Body of pancreas (tissue), 4 donors: ENCODE results near the gene NVL.

Experiments used
- CTCF ChIP-seq, 7 experiments: fragments of 450-650 bp in 4 of 7; fragments of 200-600 bp in 3 of 7; sonication (generic) in 3 of 7; IDR thresholded peaks; one replicate each; pipeline ENCODE4 v1.5.1; 2016 to 2019; ENCODE audit warnings: antibody characterized with exemption in 7 of 7
- POLR2A ChIP-seq, 3 donors: fragments of 450-650 bp; IDR thresholded peaks; one replicate each; pipeline ENCODE4 v1.6.1; 2016; ENCODE audit warnings: antibody characterized with exemption in 3 of 3, mild to moderate bottlenecking in 2 of 3

GRCh38 chr1:224333939-224334786 is 4.2 kb upstream of the NVL start:
- TF ChIP-seq CTCF (IDR thresholded peaks at IDR 0.05) (no peak), POLR2A (IDR thresholded peaks at IDR 0.05) (no peak)
